Nephron (organoid): ENCODE measurements around the gene SNX32.
"Not testable (repeated sequence)": the region's sequence is repeated elsewhere in the genome, so short reads cannot be mapped to it uniquely, and the experiment has no call there.

Experiments used
- H3K27ac Mint-ChIP-seq, 3 experiments: 2 replicates each; pipeline ENCODE4 v1.8.0; 2020; ENCODE audit warnings: mixed read lengths in 3 of 3, mild to moderate bottlenecking in 2 of 3, moderate library complexity in 1 of 3
- H3K27me3 Mint-ChIP-seq: 2 replicates; pipeline ENCODE4 v1.8.0; 2021; ENCODE audit warnings: low read depth, mild to moderate bottlenecking, moderate library complexity, mixed read lengths
- H3K36me3 Mint-ChIP-seq: 2 replicates; pipeline ENCODE4 v1.8.0; 2020; ENCODE audit warnings: low read depth, mixed read lengths
- H3K4me1 Mint-ChIP-seq: 2 replicates; pipeline ENCODE4 v1.8.0; 2020; ENCODE audit warnings: mixed read lengths
- H3K4me3 Mint-ChIP-seq, 3 experiments: 2 replicates each; pipeline ENCODE4 v1.8.0; 2020; ENCODE audit warnings: mild to moderate bottlenecking in 3 of 3, mixed read lengths in 3 of 3, moderate library complexity in 2 of 3
- H3K9me3 Mint-ChIP-seq: 2 replicates; pipeline ENCODE4 v1.8.0; 2020; ENCODE audit warnings: mixed read lengths
- TF ChIP-seq, protein P1 (sequence below), 3 experiments: fragments of 200-600 bp; sonication (generic); IDR thresholded peaks; one replicate each; pipeline ENCODE4 v1.5.0; 2021; ENCODE audit warnings: antibody characterized with exemption in 3 of 3; ENCODE audit not compliant: unreplicated experiment in 3 of 3

SNX32 gene

DNA sequence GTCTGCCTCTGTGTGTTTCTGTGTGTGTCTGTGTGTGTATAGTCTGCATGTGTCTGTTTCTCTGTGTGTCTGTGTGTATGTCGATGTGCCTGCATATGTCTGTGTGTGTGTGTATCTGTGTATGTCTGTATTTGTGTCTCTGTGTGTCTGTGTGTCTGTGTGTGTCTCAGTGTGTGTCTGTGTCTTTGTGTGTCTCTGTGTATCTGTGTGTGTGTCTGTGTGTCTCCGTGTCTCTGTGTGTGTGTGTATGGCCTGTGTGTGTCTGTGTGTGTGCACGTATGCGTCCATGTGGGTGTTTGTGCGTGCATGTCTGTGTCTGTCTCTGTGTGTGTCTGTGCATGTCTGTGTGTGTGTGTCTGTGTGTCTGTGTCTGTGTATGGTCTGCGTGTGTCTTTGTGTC is 439 bp downstream of the SNX32 start:
- no peak overlapping the region for H3K4me3 Mint-ChIP-seq
- H3K27ac Mint-ChIP-seq = no peak overlapping the region
- H3K4me1 Mint-ChIP-seq = peaks cover 15% of the 10 kb centered on the region
- H3K27me3 Mint-ChIP-seq = peaks cover 7% of the 10 kb centered on the region
- TF ChIP-seq, protein P1, sequence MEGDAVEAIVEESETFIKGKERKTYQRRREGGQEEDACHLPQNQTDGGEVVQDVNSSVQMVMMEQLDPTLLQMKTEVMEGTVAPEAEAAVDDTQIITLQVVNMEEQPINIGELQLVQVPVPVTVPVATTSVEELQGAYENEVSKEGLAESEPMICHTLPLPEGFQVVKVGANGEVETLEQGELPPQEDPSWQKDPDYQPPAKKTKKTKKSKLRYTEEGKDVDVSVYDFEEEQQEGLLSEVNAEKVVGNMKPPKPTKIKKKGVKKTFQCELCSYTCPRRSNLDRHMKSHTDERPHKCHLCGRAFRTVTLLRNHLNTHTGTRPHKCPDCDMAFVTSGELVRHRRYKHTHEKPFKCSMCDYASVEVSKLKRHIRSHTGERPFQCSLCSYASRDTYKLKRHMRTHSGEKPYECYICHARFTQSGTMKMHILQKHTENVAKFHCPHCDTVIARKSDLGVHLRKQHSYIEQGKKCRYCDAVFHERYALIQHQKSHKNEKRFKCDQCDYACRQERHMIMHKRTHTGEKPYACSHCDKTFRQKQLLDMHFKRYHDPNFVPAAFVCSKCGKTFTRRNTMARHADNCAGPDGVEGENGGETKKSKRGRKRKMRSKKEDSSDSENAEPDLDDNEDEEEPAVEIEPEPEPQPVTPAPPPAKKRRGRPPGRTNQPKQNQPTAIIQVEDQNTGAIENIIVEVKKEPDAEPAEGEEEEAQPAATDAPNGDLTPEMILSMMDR (IDR thresholded peaks at IDR 0.05; ENCODE audit: unreplicated experiment in 3 of 3) = no peak
- no peaks in the 10 kb centered on the region for H3K9me3 Mint-ChIP-seq
- H3K36me3 Mint-ChIP-seq = no peaks in the 10 kb centered on the region

GRCh38 chr11:65842144-65842543 is 8.4 kb downstream of the SNX32 start:
- no peaks in the 10 kb centered on the region for H3K27me3 Mint-ChIP-seq

GRCh38 chr11:65843811-65844210 is 10.0 kb downstream of the SNX32 start:
- TF ChIP-seq, protein P1 (IDR thresholded peaks at IDR 0.05; ENCODE audit: unreplicated experiment in 3 of 3) = no peak
- no peaks in the 10 kb centered on the region for H3K27me3 Mint-ChIP-seq
- H3K4me3 Mint-ChIP-seq = no peak overlapping the region
- H3K4me1 Mint-ChIP-seq = no peaks in the 10 kb centered on the region
- H3K9me3 Mint-ChIP-seq = no peaks in the 10 kb centered on the region
- H3K27ac Mint-ChIP-seq = no peak overlapping the region
- H3K36me3 Mint-ChIP-seq = no peaks in the 10 kb centered on the region

More at GRCh38 chr11:65842144-65842543, 8.4 kb downstream of the SNX32 start:
- no peaks in the 10 kb centered on the region for H3K4me1 Mint-ChIP-seq
- H3K9me3 Mint-ChIP-seq = no peaks in the 10 kb centered on the region
- H3K27ac Mint-ChIP-seq = no peak overlapping the region
- no peak overlapping the region for H3K4me3 Mint-ChIP-seq
- TF ChIP-seq, protein P1 (IDR thresholded peaks at IDR 0.05; ENCODE audit: unreplicated experiment in 3 of 3) = no peak
- H3K36me3 Mint-ChIP-seq = no peaks in the 10 kb centered on the region

DNA sequence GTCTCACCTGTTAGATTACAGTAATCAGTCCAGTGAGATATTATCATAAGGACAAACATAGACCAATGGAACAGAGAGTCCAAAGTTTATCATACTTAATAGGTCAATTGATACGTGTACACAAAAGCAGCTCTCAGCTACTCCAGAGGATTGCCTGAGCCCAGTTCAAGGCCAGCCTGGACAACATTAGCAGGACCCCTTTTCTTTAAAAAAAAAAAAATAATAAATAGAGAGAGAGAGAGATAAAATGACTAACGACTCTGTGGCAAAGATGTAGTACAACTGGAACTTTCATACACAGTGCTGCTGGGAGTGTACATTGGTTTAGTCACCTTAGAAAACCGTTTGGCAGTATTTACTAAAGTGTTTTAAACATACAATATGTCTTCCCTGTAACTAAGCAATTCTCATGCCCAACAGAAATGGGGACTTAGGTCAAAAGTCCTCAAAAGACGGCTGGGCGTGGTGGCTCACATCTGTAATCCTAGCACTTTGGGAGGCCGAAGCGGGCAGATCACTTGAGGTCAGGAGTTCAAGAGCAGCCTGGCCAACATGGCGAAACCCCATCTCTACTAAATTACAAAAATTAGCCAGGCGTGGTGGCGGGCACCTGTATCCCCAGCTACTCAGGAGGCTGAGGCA is 10.6 kb downstream of the SNX32 start:
- Mint-ChIP-seq H3K27me3 (no peaks in the 10 kb centered on the region), H3K4me3 (no peak overlapping the region), H3K9me3 (no peaks in the 10 kb centered on the region), H3K36me3 (no peaks in the 10 kb centered on the region), H3K4me1 (no peaks in the 10 kb centered on the region), H3K27ac (no peak overlapping the region)
- TF ChIP-seq, protein P1 (IDR thresholded peaks at IDR 0.05; ENCODE audit: unreplicated experiment in 3 of 3) = no peak

DNA sequence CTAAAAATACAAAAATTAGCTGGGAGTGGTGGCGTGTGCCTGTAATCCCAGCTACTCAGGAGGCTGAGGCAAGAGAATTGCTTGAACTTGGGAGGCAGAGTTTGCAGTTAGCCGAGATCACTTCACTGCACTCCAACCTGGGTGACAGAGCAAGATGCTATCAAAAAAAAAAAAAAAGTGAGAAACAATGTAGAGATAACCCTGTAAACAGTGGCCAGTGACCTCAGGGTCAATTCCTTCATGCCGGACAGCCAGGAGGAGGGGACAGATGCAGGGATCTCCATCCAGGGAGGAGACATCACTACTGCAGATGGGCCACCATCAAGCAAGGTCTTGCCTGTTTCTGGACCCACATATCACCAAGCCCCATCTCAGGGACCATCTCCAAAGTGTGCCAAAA is 14.0 kb downstream of the SNX32 start:
- Mint-ChIP-seq H3K4me1 (no peaks in the 10 kb centered on the region), H3K27me3 (no peaks in the 10 kb centered on the region), H3K36me3 (peaks cover 10% of the 10 kb centered on the region), H3K4me3 (no peak overlapping the region), H3K27ac (no peak overlapping the region), H3K9me3 (no peaks in the 10 kb centered on the region)
- TF ChIP-seq, protein P1 (IDR thresholded peaks at IDR 0.05; ENCODE audit: unreplicated experiment in 3 of 3) = no peak

- H3K4me1 Mint-ChIP-seq, H3K27me3 Mint-ChIP-seq, H3K27ac Mint-ChIP-seq, H3K9me3 Mint-ChIP-seq, H3K4me3 Mint-ChIP-seq: not testable (repeated sequence)
- H3K36me3 Mint-ChIP-seq = peaks cover 16% of the 10 kb centered on the region
Observed at GRCh38 chr11:65848693-65849092, 14.9 kb downstream of the SNX32 start.
